Measurements from ENCODE around the gene TRH.
"Not testable (repeated sequence)": the region's sequence is repeated elsewhere in the genome, so short reads cannot be mapped to it uniquely, and the experiment has no call there.

TRH gene

DNA sequence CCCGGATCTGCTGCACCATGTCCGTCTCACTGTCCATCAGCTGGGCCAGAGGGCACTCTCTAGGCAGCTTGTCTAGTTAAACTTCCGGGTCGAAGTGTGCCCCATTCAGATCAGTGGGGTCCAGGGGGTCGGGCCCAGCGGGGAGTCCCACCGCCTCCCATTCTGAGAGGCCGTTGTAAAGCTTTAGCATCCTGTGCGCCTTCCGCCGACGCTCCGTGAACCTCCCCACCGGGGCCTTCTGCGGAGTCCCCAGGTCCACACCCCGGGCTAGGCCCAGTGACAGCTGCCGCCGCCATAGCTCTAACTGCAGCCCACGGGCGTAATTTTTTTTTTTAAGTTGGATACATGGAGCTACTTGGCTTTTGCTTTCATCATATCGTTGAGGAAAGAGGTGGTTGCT is 38.7 kb downstream of the TRH start:
- DNase-seq = not testable (repeated sequence)

DNA sequence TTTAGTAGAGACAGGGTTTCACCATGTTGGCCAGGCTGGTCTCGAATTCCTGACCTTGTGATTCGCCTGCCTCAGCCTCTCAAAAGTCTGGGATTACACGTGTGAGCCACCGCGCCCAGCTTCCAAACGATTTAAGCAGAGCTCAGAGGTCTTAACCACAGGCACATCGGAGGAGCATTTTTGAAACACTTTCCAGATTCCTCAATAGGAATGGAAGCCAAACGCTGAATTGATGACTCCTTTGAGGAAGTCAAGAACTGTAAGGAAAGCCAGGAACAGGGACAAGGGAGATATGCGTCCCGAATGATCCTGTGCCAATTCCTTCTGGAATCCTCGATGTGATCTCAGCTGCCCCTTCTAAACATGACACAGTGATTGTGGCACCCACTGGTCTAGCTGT is 40.0 kb downstream of the TRH start:
- no peak for DNase-seq

- DNase-seq = not testable (repeated sequence)
Observed at GRCh38 chr3:130017661-130018060, 43.1 kb downstream of the TRH start.

DNA sequence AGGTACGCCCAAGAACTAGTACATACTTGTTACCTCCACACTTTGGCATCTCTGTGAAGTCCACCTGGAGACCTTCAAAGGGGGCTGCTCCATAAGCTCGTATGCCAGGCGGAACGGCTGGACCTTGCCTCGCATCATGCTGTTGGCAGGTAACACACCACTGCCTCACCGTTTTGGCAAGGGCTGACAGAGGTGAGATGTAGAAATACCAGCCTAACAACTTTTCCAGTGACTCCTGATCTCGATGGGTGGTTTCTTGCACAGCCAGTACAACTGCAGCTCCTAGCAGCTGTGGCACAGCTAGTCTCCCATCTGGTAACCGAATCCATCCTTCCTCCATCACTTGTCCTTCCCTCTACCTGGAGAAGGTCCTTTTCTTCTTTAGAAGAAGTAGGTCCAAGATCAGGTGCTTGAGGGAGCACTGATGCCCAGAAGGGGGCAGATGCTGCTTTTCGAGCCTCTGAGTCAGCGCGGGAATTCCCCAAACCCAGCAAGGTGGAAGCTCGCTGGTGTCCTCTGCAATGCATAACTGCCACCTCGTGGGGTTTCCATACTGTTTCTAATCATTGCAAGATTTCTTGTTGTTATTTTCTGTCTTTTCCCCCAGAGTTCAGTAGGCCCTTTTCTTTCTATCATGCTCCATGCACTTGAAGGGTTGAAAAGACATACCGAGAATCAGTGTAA is 51.8 kb downstream of the TRH start:
- not testable (repeated sequence) for DNase-seq

GRCh38 chr3:130027437-130027836 is 52.9 kb downstream of the TRH start:
- DNase-seq = not testable (repeated sequence)

Measured in GDM1 (cell line).